ENCODE results near the gene KCTD2.

Gene KCTD2

DNA sequence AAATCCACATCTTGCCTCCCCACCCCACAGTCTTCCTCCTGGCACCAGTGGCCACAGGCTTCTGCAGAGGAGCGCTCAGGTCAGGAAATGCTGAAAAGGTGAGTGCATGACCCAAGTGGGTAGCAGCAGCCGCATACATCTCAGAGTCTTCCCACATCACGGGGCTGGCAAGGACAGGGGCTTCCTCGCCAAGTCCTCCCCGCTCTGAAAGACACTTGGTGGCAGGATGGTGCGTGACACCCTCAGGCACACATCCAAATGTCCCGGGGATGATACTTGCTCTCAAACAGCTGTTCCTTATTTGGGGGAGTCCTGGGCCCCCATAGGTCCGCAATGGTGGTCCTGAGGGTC lies 32.0 kb downstream of the KCTD2 start:
- CTCF ChIA-PET, result interaction anchor here (0.6 to 1.5 kb wide), 6 partner anchors 10 to 123 kb away, joined by 3 to 7 read pairs (median 4); no protein-coding TSS in a partner anchor
- TF ChIP-seq CTCF (conservative IDR thresholded peaks at IDR 0.05; ENCODE audit: low read depth), result no peak
- H3K27ac ChIP-seq, result peak overlapping the region; percentile 55

DNA sequence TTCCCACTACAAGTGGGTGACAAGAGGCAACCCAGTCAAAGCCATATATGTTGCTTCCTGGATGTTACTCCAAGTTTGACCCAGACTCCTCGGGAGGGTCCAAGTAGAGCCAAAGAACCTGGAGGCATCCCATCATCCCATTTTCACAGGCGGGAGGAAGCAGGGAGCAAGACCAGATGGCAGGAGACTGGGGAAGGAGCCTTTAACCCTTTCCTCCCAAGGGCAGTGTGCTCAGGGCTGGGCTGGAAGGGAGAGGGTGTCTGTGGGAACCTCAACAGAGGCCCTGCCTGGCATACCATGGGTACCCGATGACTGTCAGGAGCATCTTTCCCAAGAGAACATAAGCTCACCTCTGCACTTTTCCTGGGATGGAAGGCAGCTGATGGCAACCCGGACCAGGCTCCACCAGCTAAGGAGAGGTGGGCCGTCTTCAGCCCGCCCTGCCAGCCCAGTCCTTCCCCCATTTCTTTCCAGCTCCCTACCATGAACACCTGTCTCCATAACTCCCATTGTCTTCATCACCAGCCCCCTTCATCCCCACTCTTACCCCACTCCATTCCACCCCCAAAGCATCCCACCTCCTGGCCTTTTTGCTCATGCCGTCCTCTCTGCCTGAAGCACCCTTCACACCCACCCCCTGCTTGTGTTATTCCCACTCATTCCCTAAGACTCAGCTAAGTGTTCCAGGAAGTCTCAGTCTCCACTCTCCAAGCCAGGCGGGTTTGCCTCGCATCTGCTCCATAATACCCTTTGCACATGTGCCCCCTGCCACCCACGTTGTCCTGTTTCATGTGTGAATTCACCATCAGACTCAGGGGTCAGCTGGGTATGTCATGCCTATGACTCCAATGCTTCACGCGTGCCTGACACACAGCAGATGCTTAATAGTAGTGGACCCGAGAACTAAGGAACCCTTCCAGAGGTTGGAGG lies 34.9 kb downstream of the KCTD2 start:
- H3K27ac ChIP-seq, result no peak overlapping the region
- TF ChIP-seq CTCF (conservative IDR thresholded peaks at IDR 0.05; ENCODE audit: low read depth), result no peak
- ChIA-PET CTCF (interaction anchor here (0.6 to 1.1 kb wide), 2 partner anchors 24 to 551 kb away, joined by 3 to 4 read pairs; no protein-coding TSS in a partner anchor), POLR2A (ENCODE audit: low non-redundant PET) (no interaction called here)
- DNase-seq (ENCODE audit: low spot score), result no peak

More for the DNA sequence above, 32.0 kb downstream of the KCTD2 start:
- POLR2A ChIA-PET (ENCODE audit: low non-redundant PET), result no interaction called here
- no peak for DNase-seq (ENCODE audit: low spot score)

- no peak overlapping the region for H3K27ac ChIP-seq
- no peak for TF ChIP-seq CTCF (conservative IDR thresholded peaks at IDR 0.05; ENCODE audit: low read depth)
- no peak for DNase-seq (ENCODE audit: low spot score)
- CTCF ChIA-PET, result no interaction called here
- POLR2A ChIA-PET (ENCODE audit: low non-redundant PET), result no interaction called here
Measured at GRCh38 chr17:75082683-75083082, 35.7 kb downstream of the KCTD2 start.

DNA sequence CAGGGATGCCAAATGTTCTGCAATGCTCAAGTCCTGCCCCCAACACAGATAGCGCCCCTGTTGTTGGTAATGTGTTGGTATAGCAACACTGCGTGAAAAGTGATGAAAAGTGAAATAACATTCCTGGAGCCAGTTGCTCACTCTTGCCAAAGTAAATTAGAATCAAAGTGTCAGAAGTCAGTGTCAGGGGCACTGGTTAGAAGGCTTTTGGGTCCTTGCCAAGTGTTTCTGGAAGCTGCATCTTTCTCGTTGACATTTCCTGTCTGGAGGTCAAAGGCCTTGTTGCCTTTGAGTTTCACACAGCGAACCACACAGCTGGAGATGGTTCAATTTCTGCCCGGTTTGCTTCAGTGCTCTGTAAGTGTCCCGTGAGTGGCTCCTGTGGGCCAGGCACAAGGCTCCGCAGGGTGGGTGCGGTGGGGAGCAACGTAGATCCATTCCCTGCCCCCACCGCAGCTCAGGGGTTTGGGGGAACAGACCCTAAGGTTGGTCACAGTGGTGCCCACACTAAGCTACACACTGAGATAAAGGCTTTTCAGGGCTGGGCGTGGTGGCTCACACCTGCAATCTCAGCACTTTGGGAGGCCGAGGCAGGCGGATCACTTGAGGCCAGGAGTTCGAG lies 37.1 kb downstream of the KCTD2 start:
- ChIA-PET POLR2A (ENCODE audit: low non-redundant PET) (no interaction called here), CTCF (interaction anchor here (0.7 kb wide), 2 partner anchors 12 to 217 kb away, joined by 3 to 4 read pairs; no protein-coding TSS in a partner anchor)
- no peak for TF ChIP-seq CTCF (conservative IDR thresholded peaks at IDR 0.05; ENCODE audit: low read depth)

DNA sequence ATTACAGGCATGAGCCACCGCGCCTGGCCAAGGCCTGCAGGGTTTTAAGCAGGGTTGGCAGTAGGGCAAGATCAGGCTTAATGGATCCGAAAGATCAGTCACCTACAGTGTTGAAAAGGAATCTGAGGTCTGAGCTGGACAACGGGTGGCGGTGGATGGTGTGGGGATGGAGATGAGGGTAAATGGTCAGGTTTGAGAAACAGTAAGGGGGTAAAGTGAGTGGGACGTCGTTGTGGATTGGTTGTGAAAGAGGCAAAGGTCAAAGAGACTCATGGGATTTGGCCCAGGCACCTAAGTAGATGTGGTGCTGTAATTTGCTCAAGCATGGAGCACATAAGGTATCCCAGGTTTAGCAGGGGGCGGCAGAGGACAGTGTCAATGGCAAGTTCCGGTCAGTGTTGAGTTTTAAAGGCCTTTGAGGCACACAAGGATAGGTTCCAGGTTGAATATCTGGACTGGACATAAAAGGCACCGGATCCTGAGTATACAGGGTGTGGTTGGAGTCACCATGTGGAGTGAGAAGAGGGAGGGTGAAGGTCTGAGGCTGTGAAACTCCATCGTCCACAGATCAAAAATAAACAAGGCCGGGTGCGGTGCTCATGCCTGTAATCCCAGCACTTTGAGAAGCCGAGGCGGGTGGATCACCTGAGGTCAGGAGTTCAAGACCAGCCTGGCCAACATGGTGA lies 39.6 kb downstream of the KCTD2 start:
- ChIA-PET CTCF (interaction anchor here (2.0 kb wide), 1 partner anchor 27 kb away, joined by 10 read pairs; no protein-coding TSS in a partner anchor), POLR2A (ENCODE audit: low non-redundant PET) (interaction anchor here (0.7 kb wide), 1 partner anchor 11 kb away, joined by 4 read pairs; no protein-coding TSS in a partner anchor)
- no peak for DNase-seq (ENCODE audit: low spot score)
- TF ChIP-seq CTCF (conservative IDR thresholded peaks at IDR 0.05; ENCODE audit: low read depth), result no peak
- peak overlapping the region; percentile 98 for H3K27ac ChIP-seq

More for the DNA sequence above, 37.1 kb downstream of the KCTD2 start:
- DNase-seq (ENCODE audit: low spot score), result no peak
- H3K27ac ChIP-seq, result peak overlapping the region; percentile 20

- no peak for DNase-seq (ENCODE audit: low spot score)
- CTCF ChIA-PET, result interaction anchor here (2.0 kb wide), 1 partner anchor 27 kb away, joined by 10 read pairs; no protein-coding TSS in a partner anchor
- peak overlapping the region; percentile 98 for H3K27ac ChIP-seq
- POLR2A ChIA-PET (ENCODE audit: low non-redundant PET), result interaction anchor here (0.5 to 1.2 kb wide), 3 partner anchors 12 to 98 kb away, joined by 3 to 5 read pairs (median 4); no protein-coding TSS in a partner anchor
- TF ChIP-seq CTCF (conservative IDR thresholded peaks at IDR 0.05; ENCODE audit: low read depth), result no peak
Measured at GRCh38 chr17:75087182-75087557, 40.1 kb downstream of the KCTD2 start.

Measured in RWPE1 (cell line).